Muscle layer of colon (tissue), 2 donors: ENCODE measurements around the gene ATG9A.

Source experiments
- H3K27ac ChIP-seq: one replicate; pipeline ENCODE4 v1.7.0; 2013; ENCODE audit warnings: low read depth, mild to moderate bottlenecking, low read length, moderate library complexity
- H3K27me3 ChIP-seq, 2 donors: one replicate each; pipeline ENCODE4 v1.7.0; 2013; ENCODE audit warnings: low read length in 2 of 2, mild to moderate bottlenecking in 2 of 2; ENCODE audit not compliant: insufficient read depth in 2 of 2, control insufficient read depth in 1 of 2
- H3K36me3 ChIP-seq: one replicate; pipeline ENCODE4 v1.7.0; 2013; ENCODE audit warnings: mild to moderate bottlenecking, low read length; ENCODE audit not compliant: insufficient read depth
- H3K4me1 ChIP-seq: one replicate; pipeline ENCODE4 v1.7.0; 2013; ENCODE audit warnings: mild to moderate bottlenecking, low read length; ENCODE audit not compliant: insufficient read depth
- H3K4me3 ChIP-seq, 2 donors: one replicate each; pipeline ENCODE4 v1.7.0; 2013; ENCODE audit warnings: low read length in 2 of 2, low read depth in 1 of 2, mild to moderate bottlenecking in 1 of 2, moderate library complexity in 1 of 2
- H3K9ac ChIP-seq: one replicate; pipeline ENCODE4 v1.7.0; 2013; ENCODE audit warnings: low read length
- H3K9me3 ChIP-seq: one replicate; pipeline ENCODE4 v1.7.0; 2013; ENCODE audit warnings: mild to moderate bottlenecking, low read length
- donor health status: abdominal sarcoma.
- donor health status: Adenocarcinoma of cecum.

Gene ATG9A

DNA sequence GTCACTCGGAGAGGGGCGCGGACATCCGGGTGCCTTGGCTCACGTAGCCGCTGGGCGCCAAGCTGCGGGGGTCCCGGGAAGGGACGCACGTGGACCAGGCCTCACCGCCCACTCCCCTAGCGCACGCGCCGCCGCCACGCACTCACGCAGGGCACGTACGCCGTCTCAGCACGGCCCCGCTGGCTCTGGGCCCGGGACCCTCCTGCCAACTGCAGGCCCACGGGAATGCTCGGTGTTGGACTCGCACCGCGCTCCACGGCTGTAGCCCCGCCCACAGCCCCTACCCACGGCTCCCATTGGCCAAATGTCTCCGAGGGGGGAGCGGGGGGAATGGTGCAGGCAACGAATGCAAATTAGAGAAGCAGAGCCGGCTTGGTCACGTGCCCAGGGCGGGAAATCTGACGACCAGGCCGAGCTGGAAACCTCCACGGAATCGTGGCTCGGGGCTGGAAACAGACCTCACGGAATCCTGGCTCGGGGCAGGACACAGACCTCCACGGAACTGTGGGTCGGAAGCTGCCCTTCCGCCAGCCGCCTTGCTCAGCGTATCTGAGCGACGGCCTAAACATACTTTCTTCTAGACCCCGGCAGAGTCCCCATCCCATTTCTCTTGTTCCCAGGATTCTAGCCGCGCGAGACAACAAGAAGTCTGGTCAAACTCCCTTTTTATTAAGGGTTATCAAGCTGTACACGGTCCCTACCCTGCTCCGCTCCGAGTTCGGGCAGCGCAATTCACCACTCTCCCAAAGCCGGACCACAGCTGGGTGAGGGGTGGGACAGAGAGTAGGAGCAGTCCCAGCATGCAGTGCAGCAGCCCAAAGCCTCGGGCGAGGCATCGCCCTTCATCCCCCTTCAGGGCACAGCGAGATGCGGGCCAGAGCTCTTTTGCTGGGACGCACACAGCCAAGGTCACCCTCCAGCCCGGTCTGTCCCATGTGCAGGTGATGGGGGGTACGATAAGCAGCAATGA is 10.4 kb downstream of the ATG9A start, which contains the start of gene ABCB6:
TSS of gene ABCB6 (minus strand) at position 227 of the 970 bp plus-strand sequence. CDS start 285 bp downstream, outside the sequence.
- Histone ChIP-seq H3K4me1 (peaks cover 26% of the 10 kb centered on the region), H3K4me3 (peak within 1 kb of the TSS; percentile 50 to 58), H3K9ac (peak within 1 kb of the TSS; percentile 76), H3K9me3 (no peaks in the 10 kb centered on the region), H3K27ac (peak within 1 kb of the TSS; percentile 93), H3K27me3 (no peaks in the 10 kb centered on the region), H3K36me3 (peaks cover 69% of the 10 kb centered on the region)

DNA sequence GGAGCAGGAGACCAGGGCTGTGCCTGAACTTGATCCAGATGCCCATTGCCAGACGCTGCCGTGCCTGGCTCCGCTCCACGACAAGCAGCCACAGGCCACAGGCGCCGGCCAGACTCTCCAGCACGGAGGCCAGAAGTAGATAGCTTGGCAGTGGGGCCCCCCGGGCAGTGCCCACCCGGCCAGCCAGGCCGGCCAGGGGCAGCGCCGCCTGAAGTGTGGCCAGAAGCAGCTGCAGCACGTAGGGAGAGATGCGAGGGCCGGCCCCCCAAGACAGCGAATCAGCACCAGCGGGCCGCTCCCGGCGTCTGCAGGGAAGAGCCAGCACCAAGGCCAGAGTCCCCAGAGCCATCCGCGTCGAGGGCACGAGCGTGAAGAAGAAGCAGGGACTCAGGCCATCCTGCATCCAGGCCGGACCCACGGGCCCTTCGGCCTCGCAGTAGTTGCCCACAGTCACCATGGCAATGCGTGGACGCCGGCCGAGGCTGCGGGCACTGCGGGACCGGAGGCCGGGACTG is 11.2 kb downstream of the ATG9A start:
- Histone ChIP-seq H3K36me3 (peaks cover 67% of the 10 kb centered on the region), H3K27ac (peak overlapping the region; percentile 93), H3K4me3 (peak overlapping the region; percentile 50 to 58), H3K9ac (no peak overlapping the region), H3K9me3 (no peaks in the 10 kb centered on the region), H3K27me3 (no peaks in the 10 kb centered on the region), H3K4me1 (peaks cover 26% of the 10 kb centered on the region)

DNA sequence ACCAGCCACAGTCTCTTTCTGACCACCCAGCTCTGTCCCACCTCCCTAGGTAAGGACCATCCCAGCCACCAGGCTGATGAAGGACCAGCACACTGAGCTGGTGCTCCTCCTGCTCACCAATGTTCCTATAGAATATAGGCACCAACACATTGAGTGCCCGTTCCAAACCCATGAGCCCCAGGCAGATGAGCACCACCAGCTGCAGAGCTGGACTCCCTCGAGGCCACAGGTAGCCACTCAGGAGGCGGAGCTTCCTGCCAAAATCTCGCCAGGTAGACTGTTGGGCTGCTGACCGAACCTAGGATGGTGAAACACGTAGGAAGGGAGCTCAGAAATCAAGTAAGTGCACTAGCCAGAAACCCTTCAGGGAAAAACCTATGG is 12.9 kb downstream of the ATG9A start:
- Histone ChIP-seq H3K9me3 (no peaks in the 10 kb centered on the region), H3K9ac (no peak overlapping the region), H3K27ac (no peak overlapping the region), H3K36me3 (peaks cover 57% of the 10 kb centered on the region), H3K4me3 (no peak overlapping the region), H3K27me3 (no peaks in the 10 kb centered on the region), H3K4me1 (peaks cover 26% of the 10 kb centered on the region)

DNA sequence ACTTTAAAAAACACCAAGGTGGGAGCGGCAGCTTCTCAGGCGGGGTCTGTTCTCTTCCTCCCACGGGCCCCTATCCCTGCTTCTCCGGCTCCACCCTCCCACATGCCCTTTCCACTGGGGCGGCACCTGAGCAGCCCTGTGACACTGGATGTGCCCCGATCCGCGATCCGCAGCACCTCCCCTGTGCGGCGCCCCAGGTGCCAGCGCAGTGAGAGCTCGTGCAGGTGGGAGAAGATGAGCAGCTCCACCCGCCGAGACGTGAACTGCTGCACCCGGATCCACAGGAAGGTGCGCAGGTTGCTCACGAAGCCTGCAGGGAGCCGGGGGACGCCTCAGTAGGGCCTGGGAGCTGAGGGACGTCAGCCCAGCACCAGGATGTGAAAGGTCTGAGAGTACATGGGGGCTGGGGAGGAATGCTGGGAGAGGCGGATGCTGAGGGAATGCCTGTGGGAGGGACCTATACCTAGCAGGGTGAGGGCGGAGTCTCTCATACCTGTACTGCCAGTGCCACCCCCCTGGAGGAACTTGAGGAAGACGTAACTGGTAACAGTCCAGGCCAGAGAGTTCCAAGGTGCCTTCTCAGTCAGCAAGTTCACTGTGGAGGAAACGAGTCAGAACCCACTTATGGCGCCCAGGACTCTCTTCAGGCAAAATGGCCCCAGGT is 13.4 kb downstream of the ATG9A start:
- Histone ChIP-seq H3K4me3 (no peak overlapping the region), H3K27me3 (no peaks in the 10 kb centered on the region), H3K4me1 (peaks cover 26% of the 10 kb centered on the region), H3K27ac (no peak overlapping the region), H3K9ac (no peak overlapping the region), H3K36me3 (peaks cover 52% of the 10 kb centered on the region), H3K9me3 (no peaks in the 10 kb centered on the region)

DNA sequence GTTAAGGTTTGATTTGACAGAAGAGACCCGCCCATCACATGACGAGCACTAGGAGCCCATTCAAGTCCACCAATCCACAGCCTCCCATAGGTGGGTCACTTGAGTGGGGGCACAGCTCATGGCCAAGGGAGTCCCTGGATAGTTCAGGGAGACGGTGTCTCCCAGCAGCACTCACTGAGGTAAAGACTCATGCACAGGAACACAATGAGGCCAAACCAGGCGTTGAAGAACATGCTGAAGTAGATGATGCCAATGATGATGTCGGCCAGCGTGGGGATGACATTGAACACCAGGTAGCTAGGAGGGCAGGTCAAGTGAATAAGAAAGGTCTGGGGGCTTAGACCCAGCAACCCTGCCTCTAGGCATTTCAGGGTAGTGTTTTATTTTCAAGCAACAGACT is 14.7 kb downstream of the ATG9A start:
- Histone ChIP-seq H3K9ac (no peak overlapping the region), H3K4me1 (peaks cover 25% of the 10 kb centered on the region), H3K27me3 (no peaks in the 10 kb centered on the region), H3K36me3 (peaks cover 51% of the 10 kb centered on the region), H3K9me3 (no peaks in the 10 kb centered on the region), H3K27ac (no peak overlapping the region), H3K4me3 (no peak overlapping the region)

DNA sequence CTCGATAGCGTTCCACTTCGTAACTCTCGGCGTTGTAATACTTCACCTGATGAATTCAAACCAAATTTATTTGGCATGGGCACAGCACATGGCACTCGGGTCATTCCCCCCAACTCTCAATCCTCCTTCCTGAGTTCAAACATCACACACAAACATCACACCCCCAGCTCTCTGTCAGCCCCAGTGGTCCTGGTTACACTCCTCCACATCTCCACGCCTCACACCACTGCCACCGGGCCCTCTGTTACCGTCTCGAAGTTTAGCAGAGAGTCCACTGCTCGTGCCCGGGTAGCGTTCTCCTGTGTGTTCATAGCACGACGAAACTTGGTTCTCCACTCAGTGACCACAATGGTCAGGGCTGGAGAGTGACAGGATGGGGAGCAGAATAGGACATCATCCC is 15.3 kb downstream of the ATG9A start:
- peaks cover 18% of the 10 kb centered on the region for H3K4me1 ChIP-seq
- H3K4me3 ChIP-seq, result no peak overlapping the region
- H3K27me3 ChIP-seq, result no peaks in the 10 kb centered on the region
- peaks cover 57% of the 10 kb centered on the region for H3K36me3 ChIP-seq
- no peaks in the 10 kb centered on the region for H3K9me3 ChIP-seq
- no peak overlapping the region for H3K27ac ChIP-seq
- no peak overlapping the region for H3K9ac ChIP-seq

DNA sequence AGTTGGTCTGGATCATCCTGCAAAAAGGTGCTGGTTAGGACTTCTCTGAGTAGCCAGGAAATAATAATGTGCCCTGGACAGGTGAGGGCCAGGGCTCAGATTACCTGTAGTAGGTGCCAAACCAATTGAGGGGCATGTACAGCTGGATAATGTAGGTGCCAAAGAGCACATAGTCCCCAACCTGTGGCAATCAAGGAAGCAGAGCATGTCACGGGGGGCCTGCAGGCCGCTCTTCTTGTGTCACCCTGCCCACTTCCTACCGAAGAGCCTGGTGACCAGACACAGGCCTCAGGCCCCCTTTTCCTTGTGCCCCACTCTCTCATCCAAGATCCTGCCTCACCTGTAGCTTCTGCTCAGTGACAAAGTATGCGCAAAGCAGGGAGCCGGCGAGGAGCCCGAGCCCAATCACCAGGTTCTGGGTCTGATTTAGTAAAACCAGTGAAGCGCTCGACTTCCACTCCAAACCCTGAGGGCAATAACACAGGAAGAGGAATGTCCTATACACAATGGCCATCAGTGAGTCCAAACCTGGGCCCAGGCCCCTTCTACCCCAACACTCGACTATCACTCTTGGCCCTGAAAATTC is 15.9 kb downstream of the ATG9A start:
- Histone ChIP-seq H3K4me1 (peaks cover 16% of the 10 kb centered on the region), H3K9ac (no peak overlapping the region), H3K27ac (no peak overlapping the region), H3K4me3 (no peak overlapping the region), H3K36me3 (peaks cover 63% of the 10 kb centered on the region), H3K9me3 (no peaks in the 10 kb centered on the region), H3K27me3 (no peaks in the 10 kb centered on the region)

DNA sequence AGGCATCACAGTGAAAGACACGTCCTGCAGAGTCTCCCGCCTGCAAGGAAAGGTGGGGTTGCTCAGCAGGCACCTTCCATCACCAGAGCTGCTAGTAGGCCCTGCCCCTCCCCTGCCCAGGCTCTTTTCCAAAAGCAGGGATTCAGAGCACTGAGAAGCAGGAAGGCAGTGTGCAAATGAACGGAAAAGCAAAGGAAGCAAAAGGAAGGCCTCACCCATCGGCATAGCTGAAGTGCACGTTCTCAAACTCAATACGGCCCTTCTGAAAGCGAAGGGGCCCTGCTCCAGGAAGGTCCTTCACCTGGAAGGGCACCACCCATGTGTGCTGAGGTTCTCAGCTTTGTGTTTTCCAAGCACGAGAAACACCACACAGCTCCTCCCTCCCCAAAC is 16.4 kb downstream of the ATG9A start:
- peaks cover 68% of the 10 kb centered on the region for H3K36me3 ChIP-seq
- no peak overlapping the region for H3K9ac ChIP-seq
- no peak overlapping the region for H3K4me3 ChIP-seq
- H3K27ac ChIP-seq, result no peak overlapping the region
- H3K27me3 ChIP-seq, result no peaks in the 10 kb centered on the region
- H3K9me3 ChIP-seq, result no peaks in the 10 kb centered on the region
- peaks cover 21% of the 10 kb centered on the region for H3K4me1 ChIP-seq

DNA sequence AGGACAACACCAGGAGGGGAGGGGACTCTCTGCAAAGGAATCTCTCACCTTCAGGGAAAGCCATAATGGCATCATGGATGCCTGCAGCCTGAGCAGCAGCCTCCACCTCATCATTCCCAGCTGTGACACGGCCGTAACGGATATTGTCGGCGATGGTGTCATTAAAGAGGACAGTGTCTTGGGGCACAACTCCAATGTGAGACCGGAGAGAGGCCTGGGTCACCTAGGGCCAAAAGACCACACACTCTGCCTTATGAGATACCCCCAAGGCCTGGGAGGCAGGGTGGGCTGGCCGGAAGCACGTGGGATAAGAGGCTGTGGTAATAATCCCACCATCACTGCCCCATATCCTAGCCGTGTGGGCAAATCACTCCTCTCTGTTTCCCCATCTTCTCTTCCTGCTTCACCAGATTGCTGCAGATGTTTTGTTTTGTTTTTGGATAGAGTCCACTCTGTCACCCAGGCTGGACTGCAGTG is 18.5 kb downstream of the ATG9A start:
- Histone ChIP-seq H3K4me3 (no peak overlapping the region), H3K4me1 (peaks cover 18% of the 10 kb centered on the region), H3K9ac (no peak overlapping the region), H3K27ac (no peak overlapping the region), H3K36me3 (peaks cover 62% of the 10 kb centered on the region), H3K9me3 (no peaks in the 10 kb centered on the region), H3K27me3 (no peaks in the 10 kb centered on the region)

DNA sequence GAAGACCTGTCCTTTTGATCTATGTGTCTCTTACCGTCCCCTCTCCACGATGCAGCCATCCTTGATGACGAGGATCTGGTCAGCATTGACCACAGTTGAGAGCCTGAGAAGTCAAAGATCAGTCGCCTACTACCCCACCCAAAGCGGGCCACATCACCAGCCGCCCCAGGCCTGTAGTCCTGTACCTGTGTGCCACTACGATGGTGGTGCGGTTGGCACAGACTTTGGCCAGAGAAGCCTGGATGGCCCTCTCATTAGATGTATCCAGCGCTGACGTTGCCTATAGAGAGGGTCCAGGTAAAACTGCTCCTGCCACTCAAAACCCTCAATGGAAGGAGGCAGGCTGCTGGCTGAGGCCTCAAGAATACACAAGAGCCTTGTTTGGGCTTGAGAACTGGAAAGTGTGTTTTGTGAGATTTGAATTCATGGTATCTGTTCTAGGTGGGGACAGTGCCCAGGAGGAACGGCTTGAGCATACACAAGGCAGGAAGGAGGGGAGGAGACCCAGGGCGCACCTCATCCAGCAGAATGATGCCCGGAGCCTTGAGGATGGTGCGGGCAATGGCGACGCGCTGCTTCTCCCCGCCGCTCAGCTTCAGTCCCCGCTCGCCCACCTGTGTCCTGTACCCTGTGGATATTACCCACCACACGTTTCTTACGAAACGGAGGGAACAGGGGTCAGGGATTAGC is 19.1 kb downstream of the ATG9A start:
- Histone ChIP-seq H3K27ac (no peak overlapping the region), H3K27me3 (no peaks in the 10 kb centered on the region), H3K36me3 (peaks cover 56% of the 10 kb centered on the region), H3K9me3 (no peaks in the 10 kb centered on the region), H3K9ac (no peak overlapping the region), H3K4me3 (no peak overlapping the region), H3K4me1 (peaks cover 20% of the 10 kb centered on the region)
